Measurements from ENCODE around the gene EFHC2. TPM values are rescaled to one million over a fixed set of nuclear protein-coding genes. Genes with fewer than 3 reads are reported as not detected.

Gene EFHC2
- total RNA-seq, 1 donor from 2014 or later: not detected

DNA sequence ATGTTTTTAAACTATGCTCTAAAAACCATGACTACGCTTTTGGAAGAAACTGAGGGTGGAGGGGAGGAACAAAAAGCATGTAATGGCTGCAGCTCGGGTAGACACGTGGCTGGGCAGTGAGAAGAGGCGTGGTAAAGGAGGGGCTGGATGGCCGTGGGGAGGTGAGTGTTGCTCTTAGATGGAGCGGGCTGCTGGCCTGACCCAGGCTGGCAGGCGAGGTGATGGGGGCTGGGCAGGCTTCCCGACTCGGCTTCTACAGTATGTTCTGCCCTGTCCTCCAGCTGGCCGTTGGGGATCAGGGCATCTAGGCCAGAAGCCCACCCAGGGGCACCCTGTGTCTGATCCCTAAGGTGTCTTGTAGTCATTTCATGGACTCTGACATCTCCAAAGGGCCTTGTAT is 60.7 kb downstream of the EFHC2 start:
- Mint-ChIP-seq H3K4me3 (ENCODE audit: unreplicated experiment) (no peak overlapping the region), H3K36me3 (ENCODE audit: low read depth) (no peaks in the 10 kb centered on the region), H3K4me1 (ENCODE audit: low read depth) (no peaks in the 10 kb centered on the region), H3K9me3 (ENCODE audit: low read depth) (peaks cover 8% of the 10 kb centered on the region), H3K27me3 (ENCODE audit: low read depth) (no peaks in the 10 kb centered on the region), H3K27ac (ENCODE audit: unreplicated experiment) (no peak overlapping the region)
- TF ChIP-seq, protein P1, sequence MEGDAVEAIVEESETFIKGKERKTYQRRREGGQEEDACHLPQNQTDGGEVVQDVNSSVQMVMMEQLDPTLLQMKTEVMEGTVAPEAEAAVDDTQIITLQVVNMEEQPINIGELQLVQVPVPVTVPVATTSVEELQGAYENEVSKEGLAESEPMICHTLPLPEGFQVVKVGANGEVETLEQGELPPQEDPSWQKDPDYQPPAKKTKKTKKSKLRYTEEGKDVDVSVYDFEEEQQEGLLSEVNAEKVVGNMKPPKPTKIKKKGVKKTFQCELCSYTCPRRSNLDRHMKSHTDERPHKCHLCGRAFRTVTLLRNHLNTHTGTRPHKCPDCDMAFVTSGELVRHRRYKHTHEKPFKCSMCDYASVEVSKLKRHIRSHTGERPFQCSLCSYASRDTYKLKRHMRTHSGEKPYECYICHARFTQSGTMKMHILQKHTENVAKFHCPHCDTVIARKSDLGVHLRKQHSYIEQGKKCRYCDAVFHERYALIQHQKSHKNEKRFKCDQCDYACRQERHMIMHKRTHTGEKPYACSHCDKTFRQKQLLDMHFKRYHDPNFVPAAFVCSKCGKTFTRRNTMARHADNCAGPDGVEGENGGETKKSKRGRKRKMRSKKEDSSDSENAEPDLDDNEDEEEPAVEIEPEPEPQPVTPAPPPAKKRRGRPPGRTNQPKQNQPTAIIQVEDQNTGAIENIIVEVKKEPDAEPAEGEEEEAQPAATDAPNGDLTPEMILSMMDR (IDR thresholded peaks at IDR 0.05): no peak
- no peak for DNase-seq (ENCODE audit: low spot score)

DNA sequence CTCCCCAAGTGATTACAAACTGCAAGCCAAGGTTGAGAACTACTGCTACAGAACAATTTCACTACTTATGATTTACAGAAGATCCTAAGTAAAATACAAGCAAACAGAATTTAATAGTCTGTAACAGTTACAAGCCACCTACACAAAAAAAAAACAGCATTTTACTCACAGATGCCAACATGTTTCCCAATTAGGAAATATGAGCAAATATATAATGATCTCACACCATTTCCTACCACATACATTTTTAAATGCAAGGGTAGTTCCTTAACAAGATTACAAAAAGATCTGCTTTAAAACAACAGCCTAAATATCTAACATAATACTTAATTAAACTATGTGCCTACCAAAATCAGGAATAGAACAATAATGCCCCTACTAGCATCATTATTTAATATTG is 63.4 kb downstream of the EFHC2 start:
- Mint-ChIP-seq H3K36me3 (ENCODE audit: low read depth) (no peaks in the 10 kb centered on the region), H3K4me3 (ENCODE audit: unreplicated experiment) (no peak overlapping the region), H3K9me3 (ENCODE audit: low read depth) (peaks cover 8% of the 10 kb centered on the region), H3K4me1 (ENCODE audit: low read depth) (no peaks in the 10 kb centered on the region), H3K27ac (ENCODE audit: unreplicated experiment) (no peak overlapping the region), H3K27me3 (ENCODE audit: low read depth) (no peaks in the 10 kb centered on the region)
- no peak for DNase-seq (ENCODE audit: low spot score)
- TF ChIP-seq, protein P1 (IDR thresholded peaks at IDR 0.05): no peak

DNA sequence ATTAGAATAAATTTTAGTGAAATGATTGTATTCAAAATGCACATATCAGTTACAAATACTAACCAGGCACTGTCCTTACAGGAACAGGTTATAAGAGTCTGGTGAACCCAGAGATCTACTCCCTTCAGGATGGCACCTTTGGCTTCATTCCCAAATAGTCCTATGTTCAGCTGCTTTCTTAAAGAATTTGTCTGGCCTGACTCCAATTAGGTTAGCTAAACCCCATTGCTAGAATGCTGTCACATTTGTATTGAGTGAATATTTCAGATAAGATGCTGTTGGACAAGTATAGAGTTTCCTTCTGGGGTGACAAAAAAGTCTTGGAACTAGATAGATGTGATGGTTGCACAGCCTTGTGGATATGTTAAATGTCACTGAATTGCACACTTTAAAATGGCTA is 69.4 kb downstream of the EFHC2 start:
- H3K4me3 Mint-ChIP-seq (ENCODE audit: unreplicated experiment): no peak overlapping the region
- TF ChIP-seq, protein P1 (IDR thresholded peaks at IDR 0.05): no peak
- H3K9me3 Mint-ChIP-seq (ENCODE audit: low read depth): peaks cover 6% of the 10 kb centered on the region
- no peak for DNase-seq (ENCODE audit: low spot score)
- H3K27ac Mint-ChIP-seq (ENCODE audit: unreplicated experiment): no peak overlapping the region
- H3K27me3 Mint-ChIP-seq (ENCODE audit: low read depth): peaks cover 2% of the 10 kb centered on the region
- H3K4me1 Mint-ChIP-seq (ENCODE audit: low read depth): no peaks in the 10 kb centered on the region
- no peaks in the 10 kb centered on the region for H3K36me3 Mint-ChIP-seq (ENCODE audit: low read depth)

DNA sequence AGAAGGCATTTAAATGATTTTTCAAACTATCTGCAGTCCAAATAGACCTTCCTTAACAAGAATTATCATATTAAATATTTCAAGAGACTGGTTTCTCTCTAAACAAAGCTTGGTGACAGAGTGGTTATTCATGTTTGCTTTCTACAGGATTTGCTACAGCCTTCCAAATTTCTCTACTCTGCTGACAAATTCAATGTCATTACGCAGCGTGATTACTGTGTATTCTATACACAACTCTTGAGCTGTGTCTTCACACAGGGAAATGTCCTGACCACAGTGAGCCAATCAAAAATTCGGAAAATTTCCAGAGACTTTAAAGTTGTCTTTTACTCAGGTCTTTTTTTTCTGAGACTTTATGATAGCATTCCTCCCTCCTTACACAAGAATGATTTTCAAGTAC is 75.6 kb downstream of the EFHC2 start:
- Mint-ChIP-seq H3K4me3 (ENCODE audit: unreplicated experiment) (no peak overlapping the region), H3K27me3 (ENCODE audit: low read depth) (peaks cover 3% of the 10 kb centered on the region), H3K9me3 (ENCODE audit: low read depth) (peaks cover 3% of the 10 kb centered on the region), H3K27ac (ENCODE audit: unreplicated experiment) (no peak overlapping the region), H3K4me1 (ENCODE audit: low read depth) (no peaks in the 10 kb centered on the region), H3K36me3 (ENCODE audit: low read depth) (no peaks in the 10 kb centered on the region)
- no peak for DNase-seq (ENCODE audit: low spot score)
- TF ChIP-seq, protein P1 (IDR thresholded peaks at IDR 0.05): no peak

DNA sequence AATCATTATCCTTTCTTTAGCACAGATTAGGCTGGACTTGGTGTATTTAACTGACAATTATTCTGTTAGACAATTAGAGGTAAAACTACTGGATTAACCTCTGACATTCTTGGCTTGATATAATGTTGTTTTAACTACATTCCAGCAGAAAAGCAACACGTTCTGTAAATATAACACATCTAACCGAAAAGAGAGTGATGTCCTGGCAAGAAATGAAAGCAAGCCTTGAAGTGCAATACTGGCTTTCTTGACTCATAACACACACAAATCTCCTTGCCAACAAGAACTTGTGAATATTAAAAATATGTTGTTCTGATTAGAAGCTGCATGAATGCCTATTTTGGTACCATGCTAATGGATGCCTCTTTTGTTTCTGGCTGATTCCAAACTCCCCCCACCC is 76.4 kb downstream of the EFHC2 start:
- H3K4me1 Mint-ChIP-seq (ENCODE audit: low read depth): no peaks in the 10 kb centered on the region
- no peak overlapping the region for H3K4me3 Mint-ChIP-seq (ENCODE audit: unreplicated experiment)
- no peak overlapping the region for H3K27ac Mint-ChIP-seq (ENCODE audit: unreplicated experiment)
- TF ChIP-seq, protein P1 (IDR thresholded peaks at IDR 0.05): no peak
- no peak for DNase-seq (ENCODE audit: low spot score)
- no peaks in the 10 kb centered on the region for H3K36me3 Mint-ChIP-seq (ENCODE audit: low read depth)
- peaks cover 3% of the 10 kb centered on the region for H3K27me3 Mint-ChIP-seq (ENCODE audit: low read depth)
- H3K9me3 Mint-ChIP-seq (ENCODE audit: low read depth): peaks cover 3% of the 10 kb centered on the region
